ENCODE results near the gene PRKAG2.

Gene PRKAG2

DNA sequence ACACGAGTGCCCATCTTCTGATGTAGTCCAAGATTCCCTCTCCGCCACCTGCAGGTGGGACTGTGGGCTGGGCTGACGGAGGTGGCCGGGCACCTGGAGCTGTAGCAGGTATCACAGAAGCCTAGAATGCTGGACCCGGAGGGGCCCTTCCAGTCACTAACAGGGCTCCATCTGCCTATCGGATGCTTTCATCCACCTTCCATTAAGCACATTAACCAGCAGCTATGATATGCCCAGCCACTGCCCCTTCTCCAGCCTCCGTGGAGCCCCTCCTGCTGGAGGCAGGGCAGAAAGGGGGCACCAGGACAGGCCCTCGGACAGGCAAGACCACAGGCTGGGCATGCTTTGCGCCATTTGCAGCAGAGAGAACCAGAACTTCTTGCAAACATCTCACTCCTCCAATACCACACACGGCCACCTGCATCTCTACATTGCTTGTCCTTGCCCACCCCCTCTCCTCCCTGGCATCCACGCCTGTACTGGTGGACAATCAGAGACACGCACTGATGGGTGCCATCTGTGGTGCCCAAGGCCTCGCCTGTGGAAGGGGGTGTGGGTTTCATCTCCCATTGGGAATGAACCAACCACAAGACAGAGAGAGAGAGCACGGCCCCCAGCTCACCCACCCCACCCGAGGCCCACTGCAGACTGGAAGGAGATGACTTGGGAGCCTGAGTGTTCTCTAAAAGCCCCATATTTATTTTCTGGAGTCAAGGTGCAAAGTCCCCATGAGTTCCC lies 16.8 kb downstream of the PRKAG2 start:
- Histone ChIP-seq H4K20me1 (ENCODE audit: insufficient read depth, low read length) (no peaks in the 10 kb centered on the region), H3K9me3 (ENCODE audit: low read length) (no peaks in the 10 kb centered on the region), H3K4me2 (ENCODE audit: low read length) (no peak overlapping the region), H3K9ac (ENCODE audit: low read length) (no peak overlapping the region), H3K27ac (ENCODE audit: low read depth, low read length, poor library complexity, severe bottlenecking) (no peak overlapping the region), H3F3A (ENCODE audit: insufficient read depth, low read length) (no peaks in the 10 kb centered on the region), H3K9me2 (ENCODE audit: low read depth, low read length) (no peaks in the 10 kb centered on the region), H3K4me3 (ENCODE audit: low read depth, low read length, poor library complexity, severe bottlenecking) (no peak overlapping the region), H3K27me3 (ENCODE audit: insufficient read depth, low read length) (no peaks in the 10 kb centered on the region; the same call in 1 of the 2 replicates), H3K4me1 (ENCODE audit: insufficient read depth, low read length, severe bottlenecking) (no peaks in the 10 kb centered on the region), H3K79me2 (ENCODE audit: insufficient read depth, low read length) (no peaks in the 10 kb centered on the region), H3K36me3 (ENCODE audit: insufficient read depth, low read length) (no peaks in the 10 kb centered on the region), H2AFZ (ENCODE audit: low read length) (no peak overlapping the region)
- TF ChIP-seq EZH2 (IDR thresholded peaks at IDR 0.05; ENCODE audit: borderline replicate concordance, low read length) (no peak), CTCF (IDR thresholded peaks at IDR 0.05; ENCODE audit: low read length) (no peak)

DNA sequence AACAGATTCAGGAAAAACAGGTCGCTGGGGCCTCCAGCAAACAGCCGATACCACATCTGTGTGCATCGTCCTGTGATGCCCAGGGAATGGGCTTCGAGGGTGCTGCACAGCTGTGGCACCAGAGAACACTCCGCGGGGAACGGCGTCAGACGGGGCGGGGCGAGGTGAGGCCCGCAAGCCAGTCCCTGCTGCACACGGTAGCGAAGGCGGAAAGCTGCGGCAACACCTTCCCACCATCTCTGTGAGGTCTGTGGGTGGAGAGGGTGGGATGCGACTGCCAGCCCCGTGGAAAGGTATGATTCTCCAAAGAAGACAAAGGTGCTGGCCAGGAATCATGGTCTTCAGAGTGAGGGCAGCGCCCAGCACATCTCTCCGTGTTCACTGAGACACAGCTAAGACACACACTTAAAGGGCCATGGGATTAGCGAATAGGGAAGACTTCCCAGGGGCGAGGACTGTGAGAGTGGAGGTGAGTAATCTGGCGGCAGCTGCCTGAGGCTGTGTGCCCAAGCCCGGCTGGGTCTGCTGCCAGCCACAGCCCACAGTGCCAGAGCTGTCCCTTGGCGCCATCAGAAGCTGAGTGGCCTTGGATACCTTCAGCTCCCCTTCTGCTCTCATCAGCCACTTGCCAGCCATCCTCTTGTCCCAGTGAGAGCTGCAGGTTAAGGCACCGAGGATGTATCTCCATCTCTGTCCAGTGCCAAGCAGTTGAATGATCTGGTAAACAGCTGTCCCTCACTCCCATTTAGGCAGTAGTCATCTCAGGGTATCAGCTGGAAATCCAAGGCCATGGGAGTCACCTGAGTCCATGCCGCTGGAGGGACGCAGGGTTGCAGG lies 17.6 kb downstream of the PRKAG2 start:
- TF ChIP-seq EZH2 (IDR thresholded peaks at IDR 0.05; ENCODE audit: borderline replicate concordance, low read length) (no peak), CTCF (IDR thresholded peaks at IDR 0.05; ENCODE audit: low read length) (no peak)
- H3K27me3 ChIP-seq (ENCODE audit: insufficient read depth, low read length): no peaks in the 10 kb centered on the region; the same call in 1 of the 2 replicates

DNA sequence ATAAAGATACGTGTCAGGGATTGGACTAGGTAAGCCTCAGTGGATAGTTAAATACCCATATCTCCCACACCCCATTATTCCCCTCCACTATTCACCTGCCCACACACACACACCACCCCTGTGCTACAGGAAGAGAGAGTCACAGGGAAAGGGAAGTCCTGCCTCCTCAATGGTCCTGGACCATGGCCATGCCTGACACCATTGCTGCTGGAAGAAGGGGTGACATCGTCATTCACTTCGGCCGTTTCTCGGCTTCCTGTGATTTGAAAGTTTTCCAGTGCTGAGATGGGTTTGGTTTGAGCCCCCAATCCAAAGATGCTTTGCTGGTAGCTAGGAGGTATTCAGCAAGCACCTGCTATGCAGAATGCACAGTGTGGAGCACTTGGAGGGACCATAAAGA lies 18.5 kb downstream of the PRKAG2 start:
- Histone ChIP-seq H3K4me1 (ENCODE audit: insufficient read depth, low read length, severe bottlenecking) (no peaks in the 10 kb centered on the region), H3F3A (ENCODE audit: insufficient read depth, low read length) (no peaks in the 10 kb centered on the region), H3K9ac (ENCODE audit: low read length) (no peak overlapping the region), H3K4me3 (ENCODE audit: low read depth, low read length, poor library complexity, severe bottlenecking) (no peak overlapping the region), H3K9me3 (ENCODE audit: low read length) (no peaks in the 10 kb centered on the region), H3K36me3 (ENCODE audit: insufficient read depth, low read length) (no peaks in the 10 kb centered on the region), H2AFZ (ENCODE audit: low read length) (no peak overlapping the region), H3K9me2 (ENCODE audit: low read depth, low read length) (no peaks in the 10 kb centered on the region), H4K20me1 (ENCODE audit: insufficient read depth, low read length) (no peaks in the 10 kb centered on the region), H3K4me2 (ENCODE audit: low read length) (no peak overlapping the region), H3K27ac (ENCODE audit: low read depth, low read length, poor library complexity, severe bottlenecking) (no peak overlapping the region), H3K27me3 (ENCODE audit: insufficient read depth, low read length) (no peaks in the 10 kb centered on the region; the same call in 1 of the 2 replicates), H3K79me2 (ENCODE audit: insufficient read depth, low read length) (no peaks in the 10 kb centered on the region)
- TF ChIP-seq CTCF (IDR thresholded peaks at IDR 0.05; ENCODE audit: low read length) (no peak), EZH2 (IDR thresholded peaks at IDR 0.05; ENCODE audit: borderline replicate concordance, low read length) (no peak)

More for the DNA sequence above, 17.6 kb downstream of the PRKAG2 start:
- Histone ChIP-seq H3K9me3 (ENCODE audit: low read length) (no peaks in the 10 kb centered on the region), H3F3A (ENCODE audit: insufficient read depth, low read length) (no peaks in the 10 kb centered on the region), H3K9ac (ENCODE audit: low read length) (no peak overlapping the region), H3K4me3 (ENCODE audit: low read depth, low read length, poor library complexity, severe bottlenecking) (no peak overlapping the region), H3K4me1 (ENCODE audit: insufficient read depth, low read length, severe bottlenecking) (no peaks in the 10 kb centered on the region), H2AFZ (ENCODE audit: low read length) (no peak overlapping the region), H4K20me1 (ENCODE audit: insufficient read depth, low read length) (no peaks in the 10 kb centered on the region), H3K9me2 (ENCODE audit: low read depth, low read length) (no peaks in the 10 kb centered on the region), H3K27ac (ENCODE audit: low read depth, low read length, poor library complexity, severe bottlenecking) (no peak overlapping the region), H3K4me2 (ENCODE audit: low read length) (no peak overlapping the region), H3K79me2 (ENCODE audit: insufficient read depth, low read length) (no peaks in the 10 kb centered on the region), H3K36me3 (ENCODE audit: insufficient read depth, low read length) (no peaks in the 10 kb centered on the region)

All from OCI-LY1 (cell line).